MCF 10A (cell line): ENCODE measurements around the gene CD9. TPM values are rescaled to one million over a fixed set of nuclear protein-coding genes. Genes with fewer than 3 reads are reported as not detected.

Experiments
- BruUV-seq: library from RNA; stranded (reverse); fragments of 400-500 nt; replicated peaks from 2 replicates; lab custom pipeline; 2021; lab: Mats Ljungman, UMichigan
- CTCF ChIA-PET: fragments of 300-600 bp; sonication (Branson Sonifier 250); formaldehyde crosslinking; extraction: SDS; loops from one replicate; lab custom pipeline; 2021; ENCODE audit warnings: antibody characterized with exemption, inconsistent platforms; lab: Yijun Ruan, JAX
- POLR2A ChIA-PET: fragments of 300-600, 350-650 bp; sonication (Branson Sonifier 250); formaldehyde crosslinking; extraction: SDS; loops from one replicate; lab custom pipeline; 2020; ENCODE audit warnings: antibody characterized with exemption, inconsistent platforms; lab: Yijun Ruan, JAX
- DNase-seq: peaks from one replicate; pipeline ENCODE4 v3.0.0-alpha.2; 2018; ENCODE audit not compliant: unreplicated experiment
- H3K27ac Mint-ChIP-seq: one replicate; pipeline ENCODE4 v1.8.0; 2022; ENCODE audit warnings: mild to moderate bottlenecking, low read depth, mixed read lengths; ENCODE audit not compliant: unreplicated experiment
- H3K27me3 Mint-ChIP-seq: one replicate; pipeline ENCODE4 v1.8.0; 2022; ENCODE audit warnings: mixed read lengths; ENCODE audit not compliant: insufficient read depth, unreplicated experiment
- H3K36me3 Mint-ChIP-seq: one replicate; pipeline ENCODE4 v1.8.0; 2022; ENCODE audit warnings: mild to moderate bottlenecking, moderate library complexity, mixed read lengths; ENCODE audit not compliant: insufficient read depth, unreplicated experiment
- H3K4me1 Mint-ChIP-seq: one replicate; pipeline ENCODE4 v1.8.0; 2022; ENCODE audit warnings: mixed read lengths; ENCODE audit not compliant: insufficient read depth, unreplicated experiment
- H3K4me3 Mint-ChIP-seq: one replicate; pipeline ENCODE4 v1.8.0; 2022; ENCODE audit warnings: mild to moderate bottlenecking, moderate library complexity, mixed read lengths; ENCODE audit not compliant: unreplicated experiment
- H3K9me3 Mint-ChIP-seq: one replicate; pipeline ENCODE4 v1.8.0; 2022; ENCODE audit warnings: mixed read lengths; ENCODE audit not compliant: unreplicated experiment
- CTCF ChIP-seq: fragments of 200-600 bp; IDR thresholded peaks from one replicate; pipeline ENCODE4 v1.8.0; 2022; ENCODE audit warnings: antibody characterized with exemption, mild to moderate bottlenecking; ENCODE audit not compliant: unreplicated experiment
- intact Hi-C: fragments of 100-400 bp; cut with micrococcal nuclease; formaldehyde crosslinking; loops from 2 replicates; pipeline ENCODE4 v1.14.1; 2022
- total RNA-seq: library from RNA; stranded (reverse); gene quantifications from 2 replicates; pipeline ENCODE4 v1.2.3, GENCODE V29; 2022

Gene CD9
- total RNA-seq, 1 experiment from 2014 or later, result 31.1 TPM

- no peaks in the 10 kb centered on the region for H3K27me3 Mint-ChIP-seq
- H3K4me3 Mint-ChIP-seq, result no peak overlapping the region
- no TSS peak for BruUV-seq
- intact Hi-C loops, result no loop called here
- ChIA-PET CTCF (interaction anchor here (0.6 kb wide), 2 partner anchors 17 to 20 kb away, joined by 3 read pairs; no protein-coding TSS in a partner anchor), POLR2A (no interaction called here)
- no peak for TF ChIP-seq CTCF
- no peak overlapping the region for H3K27ac Mint-ChIP-seq
- DNase-seq, result no peak
- H3K9me3 Mint-ChIP-seq, result no peaks in the 10 kb centered on the region
- no peaks in the 10 kb centered on the region for H3K36me3 Mint-ChIP-seq
- H3K4me1 Mint-ChIP-seq, result peaks cover 13% of the 10 kb centered on the region
These were observed 64.3 kb downstream of the CD9 start for GRCh38 chr12:6264402-6265037.

GRCh38 chr12:6265038-6265405, 64.8 kb downstream of the CD9 start:
- no peak for TF ChIP-seq CTCF
- no peak overlapping the region for H3K4me3 Mint-ChIP-seq
- POLR2A ChIA-PET, result no interaction called here
- intact Hi-C loops, result no loop called here
- no peaks in the 10 kb centered on the region for H3K36me3 Mint-ChIP-seq
- peaks cover 13% of the 10 kb centered on the region for H3K4me1 Mint-ChIP-seq
- no peaks in the 10 kb centered on the region for H3K9me3 Mint-ChIP-seq
- H3K27ac Mint-ChIP-seq, result no peak overlapping the region
- no TSS peak for BruUV-seq
- no peaks in the 10 kb centered on the region for H3K27me3 Mint-ChIP-seq
- DNase-seq, result no peak
- CTCF ChIA-PET, result interaction anchor here (0.6 kb wide), 2 partner anchors 17 to 19 kb away, joined by 3 read pairs; no protein-coding TSS in a partner anchor

- TF ChIP-seq CTCF, result no peak
- CTCF ChIA-PET, result interaction anchor here (0.6 to 1.0 kb wide), 3 partner anchors 15 to 160 kb away, joined by 3 read pairs; no protein-coding TSS in a partner anchor
- Mint-ChIP-seq H3K4me3 (no peak overlapping the region), H3K27me3 (no peaks in the 10 kb centered on the region), H3K36me3 (no peaks in the 10 kb centered on the region), H3K27ac (no peak overlapping the region), H3K9me3 (no peaks in the 10 kb centered on the region), H3K4me1 (peaks cover 13% of the 10 kb centered on the region)
- intact Hi-C loops, result no loop called here
- POLR2A ChIA-PET, result interaction anchor here (0.6 to 1.5 kb wide), 6 partner anchors 19 to 71 kb away, joined by 3 to 4 read pairs (median 3); no protein-coding TSS in a partner anchor
- no TSS peak for BruUV-seq
- no peak for DNase-seq
These were observed 66.4 kb downstream of the CD9 start for GRCh38 chr12:6266541-6266966.

- POLR2A ChIA-PET, result interaction anchor here (0.6 to 1.7 kb wide), 9 partner anchors 11 to 72 kb away, joined by 3 to 5 read pairs (median 3); no protein-coding TSS in a partner anchor
- no peak for DNase-seq
- BruUV-seq, result no TSS peak
These were observed 66.9 kb downstream of the CD9 start for GRCh38 chr12:6266971-6267721.

More at GRCh38 chr12:6266971-6267721, 66.9 kb downstream of the CD9 start:
- Mint-ChIP-seq H3K9me3 (no peaks in the 10 kb centered on the region), H3K36me3 (no peaks in the 10 kb centered on the region), H3K4me1 (peaks cover 14% of the 10 kb centered on the region), H3K4me3 (no peak overlapping the region), H3K27ac (peak overlapping the region; percentile 35), H3K27me3 (no peaks in the 10 kb centered on the region)
- no peak for TF ChIP-seq CTCF
- intact Hi-C loops, result no loop called here
- CTCF ChIA-PET, result interaction anchor here (0.6 to 1.0 kb wide), 4 partner anchors 15 to 207 kb away, joined by 3 to 4 read pairs (median 3); no protein-coding TSS in a partner anchor
